GM18907 (cell line): ENCODE data around the gene PACSIN1.

Experiments
- ATAC-seq: cut with Tn5 transposase; IDR thresholded peaks from one replicate; pipeline ENCODE4 v1.9.1; 2021; ENCODE audit warnings: mild to moderate bottlenecking, moderate library complexity; ENCODE audit not compliant: unreplicated experiment

PACSIN1 gene

GRCh38 chr6:34514112-34514511 lies 48.2 kb downstream of the PACSIN1 start:
- ATAC-seq: no peak

GRCh38 chr6:34514593-34515472 lies 49.0 kb downstream of the PACSIN1 start:
- ATAC-seq: no peak

GRCh38 chr6:34515473-34516387 lies 49.9 kb downstream of the PACSIN1 start:
- ATAC-seq: no peak

- no peak for ATAC-seq
These were observed 50.8 kb downstream of the PACSIN1 start for GRCh38 chr6:34516391-34517324.

GRCh38 chr6:34517461-34517881 lies 51.6 kb downstream of the PACSIN1 start:
- ATAC-seq: no peak

- no peak for ATAC-seq
These were observed 52.1 kb downstream of the PACSIN1 start for GRCh38 chr6:34517966-34518365.

GRCh38 chr6:34518669-34519365 lies 52.9 kb downstream of the PACSIN1 start:
- ATAC-seq: no peak

- ATAC-seq: no peak
These were observed 54.2 kb downstream of the PACSIN1 start for GRCh38 chr6:34519971-34520644.

- no peak for ATAC-seq
These were observed 55.0 kb downstream of the PACSIN1 start for GRCh38 chr6:34520645-34521462.

- ATAC-seq: no peak
These were observed 55.8 kb downstream of the PACSIN1 start for GRCh38 chr6:34521463-34522285.

GRCh38 chr6:34522761-34523160 lies 56.9 kb downstream of the PACSIN1 start:
- no peak for ATAC-seq

- no peak for ATAC-seq
These were observed 57.7 kb downstream of the PACSIN1 start for GRCh38 chr6:34523441-34524206.

GRCh38 chr6:34524499-34524898 lies 58.6 kb downstream of the PACSIN1 start:
- no peak for ATAC-seq

- ATAC-seq: no peak
These were observed 59.1 kb downstream of the PACSIN1 start for GRCh38 chr6:34524971-34525370.

GRCh38 chr6:34525431-34526175 lies 59.7 kb downstream of the PACSIN1 start:
- ATAC-seq: no peak

GRCh38 chr6:34526241-34526972 lies 60.5 kb downstream of the PACSIN1 start:
- ATAC-seq: no peak
